ENCODE results near the gene DGKG. TPM values are rescaled to one million over a fixed set of nuclear protein-coding genes. Genes with fewer than 3 reads are reported as not detected.

The DGKG gene
- total RNA-seq, 1 donor from 2014 or later: 0.40 TPM

DNA sequence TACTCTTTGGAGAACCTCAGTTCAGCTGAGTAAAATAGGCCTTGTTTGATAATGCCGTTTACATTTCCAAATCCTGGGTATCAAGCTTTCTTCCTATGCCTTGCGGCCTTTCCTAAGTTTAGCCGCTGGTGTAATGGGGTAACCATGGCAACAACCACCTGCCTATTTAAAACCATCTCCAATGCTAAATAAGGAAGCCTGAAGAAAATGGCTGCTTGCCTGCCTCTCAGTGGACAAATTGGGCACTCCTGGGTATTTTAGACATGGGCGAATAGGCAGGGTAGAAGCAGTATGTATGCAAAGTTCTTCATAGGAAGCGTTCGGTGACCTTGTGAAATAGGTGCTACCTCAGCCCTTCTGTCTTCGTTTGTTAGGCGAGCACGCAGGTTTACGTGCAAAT lies 122.7 kb downstream of the DGKG start:
- ATAC-seq: no peak

- no peak for ATAC-seq
Measured at GRCh38 chr3:186237915-186238314, 124.1 kb downstream of the DGKG start.

- no peak for ATAC-seq
Measured at GRCh38 chr3:186236357-186237020, 125.5 kb downstream of the DGKG start.

- ATAC-seq: no peak
Measured at GRCh38 chr3:186235554-186235953, 126.5 kb downstream of the DGKG start.

GRCh38 chr3:186234152-186234551 lies 127.9 kb downstream of the DGKG start:
- no peak for ATAC-seq

- no peak for ATAC-seq
Measured at GRCh38 chr3:186226482-186226881, 135.6 kb downstream of the DGKG start.

DNA sequence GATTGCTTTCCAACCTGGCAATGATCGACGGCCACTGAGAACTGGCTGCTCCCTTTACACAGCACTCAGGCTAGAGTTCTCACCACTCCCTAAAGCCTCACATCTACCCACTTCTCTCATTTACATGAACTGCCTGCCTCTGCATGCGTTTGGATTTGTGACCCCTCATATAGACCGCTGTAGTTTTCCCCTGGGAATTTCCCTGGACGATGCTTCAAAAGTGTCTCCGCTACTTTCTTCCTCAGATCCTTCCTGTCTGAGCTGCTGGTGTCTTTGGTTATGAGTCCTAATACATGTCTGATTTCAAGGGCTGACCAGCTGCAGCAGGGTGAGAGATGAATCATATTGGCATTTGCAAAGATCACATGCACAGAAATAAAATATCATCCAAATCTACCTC lies 136.4 kb downstream of the DGKG start:
- ATAC-seq: no peak

DNA sequence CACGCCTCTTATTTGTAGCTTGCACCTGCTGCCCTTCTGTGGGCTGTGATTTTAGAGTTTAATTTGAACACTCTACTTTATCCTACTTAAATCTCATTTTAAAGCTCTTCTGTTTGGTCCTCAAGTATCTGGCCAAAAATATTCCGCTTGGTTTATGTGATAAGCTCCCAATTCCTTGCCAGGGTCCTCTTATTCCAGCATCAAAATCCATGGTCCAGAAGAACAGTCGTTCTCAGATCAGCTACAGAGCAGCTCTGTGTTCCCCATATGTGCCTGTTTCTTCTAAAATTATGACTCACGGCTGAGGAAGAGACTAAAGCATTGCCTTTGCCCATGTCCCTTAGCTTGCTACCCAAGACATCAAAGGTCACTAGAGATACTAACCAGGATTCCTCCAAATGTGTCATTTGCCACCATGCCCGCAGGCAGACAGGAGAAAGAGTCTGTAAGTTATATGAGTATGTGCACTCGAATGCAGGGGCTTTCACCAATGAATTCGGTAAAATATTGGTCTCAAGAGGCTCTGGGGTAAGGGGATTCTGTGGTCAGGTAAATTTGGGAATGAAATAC lies 137.9 kb downstream of the DGKG start:
- ATAC-seq: no peak

DNA sequence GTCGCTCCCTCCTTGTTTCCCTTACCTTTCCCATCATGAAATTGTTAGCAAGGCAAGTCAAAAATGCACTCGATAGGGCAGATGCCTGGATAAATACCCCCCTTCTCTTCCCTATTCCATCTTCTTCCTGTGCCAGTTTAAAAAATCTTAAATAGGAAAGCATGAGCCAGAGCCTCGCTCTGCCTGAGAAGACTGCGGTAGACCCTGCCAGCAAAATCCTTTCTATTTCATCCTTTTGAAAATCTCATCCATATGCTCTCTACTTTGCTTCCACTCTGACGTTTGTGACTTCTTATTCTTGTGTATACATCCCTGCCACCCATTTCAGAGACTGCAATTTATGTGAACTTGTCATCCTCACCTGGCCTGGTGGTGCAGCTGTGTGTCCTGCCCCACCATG lies 138.6 kb downstream of the DGKG start:
- no peak for ATAC-seq

DNA sequence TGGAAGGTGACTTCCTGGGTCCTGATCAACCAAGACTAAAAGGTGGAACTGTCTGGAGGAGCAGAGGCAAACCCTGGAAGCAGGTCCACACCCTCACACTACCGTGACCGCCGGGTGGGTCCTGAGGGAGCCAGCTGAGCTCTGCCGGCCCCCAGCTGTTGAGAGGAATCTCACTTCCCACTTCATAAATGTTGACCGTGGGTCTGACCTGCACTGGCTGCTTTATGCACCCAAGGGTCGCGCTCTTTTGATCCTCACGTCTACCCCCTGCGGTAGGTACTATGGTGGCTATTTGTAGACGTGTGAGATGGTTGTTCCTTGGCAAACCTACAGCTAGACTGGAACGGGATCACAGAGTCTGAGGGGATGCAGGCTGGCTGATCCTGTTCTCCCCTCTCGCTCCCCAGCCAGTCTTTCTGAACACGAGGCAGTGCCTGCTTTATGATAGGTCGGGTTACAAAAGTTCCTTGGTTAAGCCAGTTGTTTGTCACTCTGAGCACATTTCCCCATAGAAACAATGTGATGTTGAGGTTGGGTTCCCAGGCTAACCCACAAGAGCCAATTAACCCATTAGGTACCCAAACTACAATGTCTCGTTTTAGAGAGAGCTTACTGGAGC lies 140.2 kb downstream of the DGKG start:
- ATAC-seq: no peak

GRCh38 chr3:186220911-186221645 lies 141.0 kb downstream of the DGKG start:
- ATAC-seq: peak; percentile 67

DNA sequence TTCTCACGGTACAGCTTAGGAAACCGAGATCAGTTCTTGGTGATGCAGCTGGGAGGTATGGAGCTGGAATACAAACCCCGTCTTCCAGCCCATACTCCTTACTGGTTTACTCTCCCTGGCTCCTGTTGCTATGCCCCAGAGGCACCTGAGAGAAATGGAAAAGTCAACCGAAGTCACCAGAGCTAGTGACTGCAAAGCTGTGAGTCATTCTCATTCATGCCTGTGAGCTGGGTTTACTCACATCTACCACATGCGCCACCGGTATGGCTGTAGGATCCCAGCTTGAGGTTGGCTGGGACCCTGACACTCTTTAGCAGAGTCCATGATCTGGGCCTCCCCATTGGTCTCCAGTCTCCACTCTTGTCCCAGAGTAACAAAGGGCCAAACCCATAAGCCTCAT lies 141.7 kb downstream of the DGKG start:
- peak; percentile 91 for ATAC-seq

DNA sequence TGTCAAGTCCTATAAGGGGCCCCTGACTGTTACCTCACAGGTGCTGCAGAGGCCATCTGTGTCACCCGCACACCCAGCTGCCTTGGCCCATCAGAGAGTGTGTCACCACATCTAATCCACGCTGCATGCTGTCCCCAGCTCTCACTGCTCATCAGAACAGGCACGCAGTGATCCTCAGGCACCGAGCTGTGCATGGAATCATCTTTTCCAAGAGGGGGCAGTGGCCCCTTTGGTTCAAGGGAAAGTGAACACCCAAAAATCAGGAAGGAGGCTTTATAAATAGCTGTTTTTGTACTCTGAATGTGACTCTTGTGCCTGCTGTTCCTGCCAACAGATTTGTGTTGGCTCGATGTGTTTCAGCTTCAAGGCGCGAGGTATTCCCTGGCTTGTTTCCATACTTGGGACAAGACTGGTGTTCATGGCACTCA lies 142.8 kb downstream of the DGKG start:
- ATAC-seq: no peak

- no peak for ATAC-seq
Measured at GRCh38 chr3:186218421-186218820, 143.6 kb downstream of the DGKG start.

DNA sequence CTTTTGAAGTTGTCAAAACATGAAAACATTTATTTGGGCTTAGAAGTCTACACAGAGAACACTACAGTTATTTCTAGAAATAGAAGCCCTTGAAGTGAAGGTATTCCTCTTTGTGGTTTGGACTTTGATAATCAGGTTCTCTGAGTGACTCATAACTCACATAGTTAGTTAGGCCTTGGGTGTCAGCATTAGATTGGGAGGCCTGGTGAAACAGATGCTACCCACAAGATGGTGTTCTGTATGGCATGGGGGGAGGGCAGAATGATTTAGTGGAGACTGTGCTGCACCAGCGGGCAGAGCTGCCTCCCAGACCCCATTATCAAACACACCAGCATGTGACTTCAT lies 144.2 kb downstream of the DGKG start:
- no peak for ATAC-seq

- ATAC-seq: no peak
Measured at GRCh38 chr3:186216900-186217819, 144.9 kb downstream of the DGKG start.

DNA sequence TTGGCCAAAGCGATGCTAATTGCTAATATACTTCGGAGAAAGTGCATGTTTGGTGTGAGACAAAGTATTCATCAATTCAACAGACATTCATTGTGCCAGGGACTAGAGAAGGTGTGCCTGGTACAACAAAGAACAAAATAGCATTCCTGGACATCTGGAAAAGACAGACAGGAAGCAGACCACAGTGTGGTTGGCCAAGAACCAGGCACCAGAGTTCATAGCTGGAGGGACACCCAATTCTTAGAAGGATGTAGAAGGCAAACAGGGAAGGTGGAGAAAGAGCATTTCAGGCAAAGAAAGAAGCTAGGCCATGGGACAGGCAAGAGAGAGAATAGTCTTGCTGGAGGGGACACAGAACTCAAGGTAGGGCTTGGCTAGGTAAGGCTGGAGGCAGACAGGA lies 147.4 kb downstream of the DGKG start:
- no peak for ATAC-seq

GRCh38 chr3:186213946-186214345 lies 148.1 kb downstream of the DGKG start:
- no peak for ATAC-seq

GRCh38 chr3:186212611-186213010 lies 149.4 kb downstream of the DGKG start:
- no peak for ATAC-seq

DNA sequence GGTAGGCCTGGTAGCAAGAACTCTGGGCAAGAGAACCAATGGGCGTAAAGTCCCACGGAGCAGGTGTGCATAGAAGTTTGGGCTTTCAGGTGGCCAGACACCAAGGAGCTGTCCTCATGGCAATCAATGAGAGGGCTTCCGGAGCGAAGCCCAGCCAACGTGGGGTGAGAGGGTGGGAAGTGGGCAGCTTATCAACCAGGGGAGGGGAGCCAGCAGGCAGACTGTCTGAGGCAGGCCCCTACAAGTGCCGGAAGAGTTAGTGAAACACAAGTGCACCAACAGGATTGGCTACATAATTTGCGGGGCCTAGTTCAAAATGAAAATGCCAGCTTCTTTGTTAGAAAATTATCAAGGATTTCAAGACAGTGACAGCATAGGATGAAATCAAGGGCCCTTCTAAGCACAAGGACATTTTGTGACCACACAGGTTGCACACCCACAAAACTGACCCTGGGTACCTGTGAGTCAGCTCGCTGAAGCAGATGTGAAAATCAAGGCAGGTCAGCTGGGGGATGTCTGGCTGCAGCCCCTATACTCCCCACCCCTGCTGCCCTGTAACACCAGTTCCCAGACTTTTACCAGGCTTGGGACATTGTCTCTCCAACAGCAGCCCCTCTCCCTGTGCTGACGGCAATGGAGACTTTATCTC lies 151.1 kb downstream of the DGKG start:
- peak; percentile 32 for ATAC-seq

- ATAC-seq: peak; percentile 82
Measured at GRCh38 chr3:186209810-186210752, 152.0 kb downstream of the DGKG start.

Data from esophagus mucosa (tissue), 1 donor.